Activated CD8-positive, alpha-beta T cell treated with anti-CD3 and anti-CD28 coated beads for 36 hours (primary cell): ENCODE data around the gene UBA6. TPM values are rescaled to one million over a fixed set of nuclear protein-coding genes. Genes with fewer than 3 reads are reported as not detected.
"Not testable (repeated sequence)": the region's sequence is repeated elsewhere in the genome, so short reads cannot be mapped to it uniquely, and the experiment has no call there.

Experiments used
- ATAC-seq: fragments of 200-7000 bp; cut with Tn5 transposase; one replicate; pipeline ENCODE4 v1.10.0; 2021; ENCODE audit warnings: mild to moderate bottlenecking, moderate library complexity
- CTCF ChIA-PET: fragments of 350-600 bp; sonication (Branson Sonifier 250); formaldehyde crosslinking; loops from one replicate; lab custom pipeline; 2021; ENCODE audit warnings: antibody characterized with exemption; lab: Charles Lee
- POLR2A ChIA-PET: fragments of 350-600 bp; sonication (Branson Sonifier 250); formaldehyde crosslinking; loops from one replicate; lab custom pipeline; 2021; ENCODE audit warnings: antibody characterized with exemption; lab: Charles Lee
- DNase-seq: peaks from one replicate; pipeline ENCODE4 v3.0.0-alpha.2; 2020
- H3K27ac Mint-ChIP-seq: one replicate; pipeline ENCODE4 v1.8.0; 2021; ENCODE audit warnings: mild to moderate bottlenecking, mixed read lengths
- H3K27me3 Mint-ChIP-seq: one replicate; pipeline ENCODE4 v1.8.0; 2021; ENCODE audit warnings: mixed read lengths
- H3K36me3 Mint-ChIP-seq: one replicate; pipeline ENCODE4 v1.8.0; 2021; ENCODE audit warnings: low read depth, mixed read lengths
- H3K4me1 Mint-ChIP-seq: one replicate; pipeline ENCODE4 v1.8.0; 2021; ENCODE audit warnings: low read depth, mixed read lengths
- H3K4me3 Mint-ChIP-seq: one replicate; pipeline ENCODE4 v1.8.0; 2021; ENCODE audit warnings: mild to moderate bottlenecking, moderate library complexity, mixed read lengths
- H3K9me3 Mint-ChIP-seq: one replicate; pipeline ENCODE4 v1.8.0; 2021; ENCODE audit warnings: mixed read lengths
- intact Hi-C: fragments of 100-400 bp; cut with micrococcal nuclease; formaldehyde crosslinking; loops from one replicate; pipeline ENCODE4 v1.10.0; 2022
- total RNA-seq, 2 experiments: library from RNA; stranded (reverse); gene quantifications; one replicate each; pipeline ENCODE4 v1.2.3, GENCODE V29; 2021
- TF ChIP-seq, protein P1 (sequence below): fragments of 200-600 bp; IDR thresholded peaks from one replicate; pipeline ENCODE4 v1.8.0; 2022; ENCODE audit warnings: antibody characterized with exemption, mild to moderate bottlenecking

Gene UBA6
- total RNA-seq, 2 experiments from 2014 or later, result 81.2 to 87.5 TPM

DNA sequence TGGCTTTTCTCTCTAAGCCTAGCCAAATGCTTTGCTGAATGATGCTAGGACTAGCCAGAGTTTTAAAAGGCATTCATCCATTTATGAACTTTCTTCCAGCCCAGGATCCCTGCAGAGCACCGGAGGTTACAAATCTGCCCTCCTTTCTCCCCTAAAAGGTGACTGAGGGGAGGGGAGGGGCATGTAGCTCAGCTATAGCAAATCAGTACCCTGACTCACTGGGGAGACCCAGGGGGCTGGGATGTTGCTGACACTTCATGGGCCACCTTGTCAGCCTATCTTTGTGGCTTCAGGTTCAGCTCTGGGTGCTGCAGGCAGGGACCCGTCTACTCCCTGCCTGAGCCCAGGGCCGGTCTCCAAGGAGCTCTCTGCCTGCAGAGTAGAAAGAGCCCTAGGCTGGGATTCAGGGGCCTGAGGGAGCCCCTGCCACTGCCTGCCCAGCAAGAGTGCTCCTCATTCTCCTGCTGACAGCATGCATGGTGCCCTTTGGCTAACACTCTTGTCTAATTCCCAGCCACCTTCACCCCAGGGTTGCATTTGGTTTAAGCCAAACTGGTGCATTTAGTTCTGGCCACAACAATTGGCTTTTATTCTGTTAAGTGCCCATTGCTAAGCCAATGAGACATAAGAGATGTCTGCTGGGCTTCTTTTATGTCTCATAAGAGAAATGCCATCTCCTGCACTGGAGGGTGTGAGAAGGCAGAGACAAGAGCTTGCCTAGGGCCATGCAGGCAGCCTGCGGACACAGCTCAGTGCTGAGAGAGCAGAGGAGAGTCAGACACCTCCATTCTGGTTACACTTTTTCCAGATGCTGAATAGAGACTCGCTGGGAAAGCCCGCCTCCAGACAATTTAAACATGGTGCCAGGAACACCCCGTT lies 11.9 kb upstream of the UBA6 start:
- Mint-ChIP-seq H3K36me3 (peaks cover 30% of the 10 kb centered on the region), H3K27me3 (no peaks in the 10 kb centered on the region), H3K4me3 (no peak overlapping the region), H3K4me1 (peaks cover 37% of the 10 kb centered on the region), H3K27ac (peak overlapping the region; percentile 90), H3K9me3 (peaks cover 1% of the 10 kb centered on the region)
- ATAC-seq (no peak), DNase-seq (no peak)
- ChIA-PET CTCF (interaction anchor here (1.1 to 1.5 kb wide), 3 partner anchors 12 to 34 kb away, joined by 3 to 6 read pairs (median 4); partner anchors contain the start of gene UBA6), POLR2A (interaction anchor here (2.2 to 2.3 kb wide), 2 partner anchors 8 to 12 kb away, joined by 5 to 6 read pairs; partner anchors contain the start of gene UBA6)
- intact Hi-C loops, result no loop called here
- TF ChIP-seq, protein P1, sequence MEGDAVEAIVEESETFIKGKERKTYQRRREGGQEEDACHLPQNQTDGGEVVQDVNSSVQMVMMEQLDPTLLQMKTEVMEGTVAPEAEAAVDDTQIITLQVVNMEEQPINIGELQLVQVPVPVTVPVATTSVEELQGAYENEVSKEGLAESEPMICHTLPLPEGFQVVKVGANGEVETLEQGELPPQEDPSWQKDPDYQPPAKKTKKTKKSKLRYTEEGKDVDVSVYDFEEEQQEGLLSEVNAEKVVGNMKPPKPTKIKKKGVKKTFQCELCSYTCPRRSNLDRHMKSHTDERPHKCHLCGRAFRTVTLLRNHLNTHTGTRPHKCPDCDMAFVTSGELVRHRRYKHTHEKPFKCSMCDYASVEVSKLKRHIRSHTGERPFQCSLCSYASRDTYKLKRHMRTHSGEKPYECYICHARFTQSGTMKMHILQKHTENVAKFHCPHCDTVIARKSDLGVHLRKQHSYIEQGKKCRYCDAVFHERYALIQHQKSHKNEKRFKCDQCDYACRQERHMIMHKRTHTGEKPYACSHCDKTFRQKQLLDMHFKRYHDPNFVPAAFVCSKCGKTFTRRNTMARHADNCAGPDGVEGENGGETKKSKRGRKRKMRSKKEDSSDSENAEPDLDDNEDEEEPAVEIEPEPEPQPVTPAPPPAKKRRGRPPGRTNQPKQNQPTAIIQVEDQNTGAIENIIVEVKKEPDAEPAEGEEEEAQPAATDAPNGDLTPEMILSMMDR, result no peak

DNA sequence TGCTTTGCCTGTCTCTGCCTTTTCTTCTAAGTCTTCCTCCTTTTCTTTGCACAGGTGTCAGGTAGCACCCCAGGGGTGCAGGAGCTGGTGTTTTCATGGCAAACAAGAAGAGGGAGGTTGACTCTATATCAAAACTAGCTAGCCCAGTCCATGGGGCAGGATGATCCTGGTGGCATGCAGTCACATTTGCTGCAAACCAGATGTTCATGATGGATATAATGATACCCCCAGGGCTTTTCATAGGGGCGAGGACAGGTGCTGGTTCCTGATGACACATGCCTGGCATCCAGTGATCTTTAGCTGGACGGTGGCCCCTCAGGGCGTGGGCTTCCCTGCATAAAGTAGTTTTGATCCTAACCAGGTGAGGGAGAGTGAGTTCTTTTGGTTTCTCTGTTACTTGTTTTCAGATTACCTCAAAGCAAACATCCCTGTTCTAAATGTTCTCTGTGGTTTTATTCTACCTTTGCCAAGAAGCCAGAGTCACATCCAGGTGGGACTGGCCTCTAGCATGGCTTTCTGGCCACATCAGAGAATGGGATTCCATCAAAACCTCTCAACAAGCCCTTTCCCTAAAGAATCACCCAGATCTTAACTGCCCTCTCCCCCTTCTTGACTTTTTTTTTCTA lies 11.2 kb upstream of the UBA6 start:
- peaks cover 36% of the 10 kb centered on the region for H3K36me3 Mint-ChIP-seq
- no peak for ATAC-seq
- ChIA-PET CTCF (interaction anchor here (1.4 kb wide), 1 partner anchor 34 kb away, joined by 4 read pairs; no protein-coding TSS in a partner anchor), POLR2A (interaction anchor here (2.2 kb wide), 1 partner anchor 9 kb away, joined by 5 read pairs; no protein-coding TSS in a partner anchor)
- H3K4me1 Mint-ChIP-seq, result peaks cover 38% of the 10 kb centered on the region
- intact Hi-C loops, result no loop called here
- H3K4me3 Mint-ChIP-seq, result no peak overlapping the region
- TF ChIP-seq, protein P1, result no peak
- no peak overlapping the region for H3K27ac Mint-ChIP-seq
- H3K27me3 Mint-ChIP-seq, result no peaks in the 10 kb centered on the region
- peaks cover 4% of the 10 kb centered on the region for H3K9me3 Mint-ChIP-seq
- DNase-seq, result no peak

DNA sequence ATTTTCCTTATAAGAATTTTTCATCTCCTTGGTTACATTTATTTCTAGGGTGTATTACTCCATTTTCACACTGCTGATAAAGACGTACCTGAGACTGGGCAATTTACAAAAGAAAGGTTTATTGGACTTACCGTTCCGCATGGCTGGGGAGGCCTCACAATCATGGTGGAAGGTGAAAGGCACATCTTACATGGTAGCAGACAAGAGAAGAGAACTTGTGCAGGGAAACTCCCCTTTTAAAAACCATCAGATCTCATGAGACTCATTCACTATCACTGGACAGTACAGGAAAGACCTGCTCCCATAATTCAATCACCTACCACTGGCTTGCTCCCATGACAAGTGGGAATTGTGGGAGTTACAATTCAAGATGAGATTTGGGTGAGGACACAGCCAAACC lies 5.7 kb upstream of the UBA6 start:
- Mint-ChIP-seq H3K9me3 (peaks cover 14% of the 10 kb centered on the region), H3K4me1 (peaks cover 53% of the 10 kb centered on the region), H3K36me3 (peaks cover 48% of the 10 kb centered on the region)
- CTCF ChIA-PET, H3K4me3 Mint-ChIP-seq, POLR2A ChIA-PET, ATAC-seq, H3K27me3 Mint-ChIP-seq, H3K27ac Mint-ChIP-seq, DNase-seq, intact Hi-C loops: not testable (repeated sequence)

DNA sequence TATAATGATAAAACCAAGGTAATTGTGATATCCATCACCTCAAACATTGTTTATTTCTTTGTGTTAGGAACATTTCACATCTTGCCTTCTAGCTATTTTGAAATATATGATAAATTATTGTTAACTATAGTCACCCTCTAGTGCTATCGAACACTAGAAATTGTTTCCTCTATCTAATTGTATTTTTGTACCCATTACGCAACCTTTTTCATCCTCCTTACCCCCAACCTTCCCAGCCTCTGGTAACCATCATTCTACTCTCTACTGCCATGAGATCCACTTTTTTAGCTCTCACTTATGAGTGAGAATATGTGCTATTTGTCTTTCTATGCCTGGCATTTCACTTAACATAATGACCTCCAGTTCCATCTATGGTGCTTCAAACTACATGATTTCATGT lies 3.9 kb upstream of the UBA6 start:
- H3K27ac Mint-ChIP-seq, result no peak overlapping the region
- no peaks in the 10 kb centered on the region for H3K27me3 Mint-ChIP-seq
- peaks cover 14% of the 10 kb centered on the region for H3K9me3 Mint-ChIP-seq
- ATAC-seq (no peak), DNase-seq (no peak)
- intact Hi-C loops, result loop anchor here (5.0 kb wide), 1 partner anchor 158 kb away; the partner anchor contains the start of gene CENPC
- H3K36me3 Mint-ChIP-seq, result peaks cover 46% of the 10 kb centered on the region
- no peak overlapping the region for H3K4me3 Mint-ChIP-seq
- TF ChIP-seq, protein P1, result no peak
- H3K4me1 Mint-ChIP-seq, result peaks cover 51% of the 10 kb centered on the region
- CTCF ChIA-PET, result no interaction called here
- POLR2A ChIA-PET, result no interaction called here

DNA sequence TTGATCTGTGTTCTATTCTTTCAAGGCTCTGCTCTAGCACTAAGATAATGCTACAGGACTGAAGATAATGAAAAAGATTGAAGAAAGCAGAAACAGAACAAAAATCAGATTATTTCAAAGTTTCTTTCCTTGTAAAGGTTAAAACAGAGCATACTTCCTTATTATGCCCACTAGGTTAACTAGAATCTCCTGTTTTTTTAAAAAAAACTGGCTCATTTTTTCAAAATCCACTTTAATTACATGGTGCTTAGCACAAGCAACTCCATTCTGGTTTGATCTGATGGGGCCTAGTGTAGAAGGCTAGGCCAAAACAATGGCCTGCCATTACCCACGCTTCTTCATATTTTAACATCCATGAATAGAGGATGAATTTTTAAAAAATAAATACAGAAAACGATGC lies 1.2 kb upstream of the UBA6 start:
- intact Hi-C loops, result loop anchor here (5.0 kb wide), 1 partner anchor 155 kb away; the partner anchor contains the start of gene CENPC
- ChIA-PET CTCF (interaction anchor here (2.8 kb wide), 1 partner anchor 159 kb away, joined by 11 read pairs; no protein-coding TSS in a partner anchor), POLR2A (interaction anchor here (1.4 kb wide), 1 partner anchor 157 kb away, joined by 4 read pairs; the partner anchor contains the start of gene CENPC)
- H3K4me3 Mint-ChIP-seq, result peak overlapping the region; percentile 83
- peaks cover 63% of the 10 kb centered on the region for H3K4me1 Mint-ChIP-seq
- H3K27me3 Mint-ChIP-seq, result no peaks in the 10 kb centered on the region
- TF ChIP-seq, protein P1, result no peak
- H3K9me3 Mint-ChIP-seq, result peaks cover 12% of the 10 kb centered on the region
- ATAC-seq (no peak), DNase-seq (no peak)
- peak overlapping the region; percentile 97 for H3K27ac Mint-ChIP-seq
- H3K36me3 Mint-ChIP-seq, result peaks cover 33% of the 10 kb centered on the region
